Right atrium auricular region (tissue), 2 donors: ENCODE data around the gene QPRT. TPM values are rescaled to one million over a fixed set of nuclear protein-coding genes. Genes with fewer than 3 reads are reported as not detected.

Experiments
- DNase-seq: peaks from one replicate; pipeline ENCODE4 v3.0.0-alpha.2; 2019; ENCODE audit warnings: low spot score
- H3K27ac ChIP-seq, 2 donors: fragments of 200-600 bp; sonication (generic); 1 replicate in 1 of 2; 2 replicates in 1 of 2; pipeline ENCODE4 v1.5.1; 2016 to 2019
- H3K27me3 ChIP-seq, 2 donors: fragments of 200-600 bp; sonication (generic); one replicate each; pipeline versions ENCODE4 v1.5.1 to v1.6.0; 2017 to 2019
- H3K36me3 ChIP-seq: fragments of 200-600 bp; sonication (generic); one replicate; pipeline ENCODE4 v1.5.1; 2016
- H3K4me1 ChIP-seq, 2 donors: fragments of 200-600 bp; sonication (generic); one replicate each; pipeline versions ENCODE4 v1.5.1 to v1.6.0; 2017 to 2019
- H3K4me3 ChIP-seq, 2 donors: fragments of 200-600 bp; sonication (generic); 1 replicate in 1 of 2; 2 replicates in 1 of 2; pipeline ENCODE4 v1.5.1; 2017 to 2019; ENCODE audit warnings: mild to moderate bottlenecking in 1 of 2, moderate library complexity in 1 of 2
- H3K9me3 ChIP-seq, 2 donors: fragments of 200-600 bp; sonication (generic); one replicate each; pipeline ENCODE4 v1.5.1; 2019
- CTCF ChIP-seq, 2 donors: fragments of 200-600 bp; sonication (generic); IDR thresholded peaks; one replicate each; pipeline ENCODE4 v1.5.1; 2019; ENCODE audit warnings: antibody characterized with exemption in 2 of 2
- total RNA-seq, 2 donors: library from RNA; depleted of rRNA; stranded (reverse); fragments of >200 nt; gene quantifications; one replicate each; pipeline ENCODE4 v1.1.0, GENCODE V29; 2016

QPRT gene
- total RNA-seq, 2 donors from 2014 or later, result 18.3 to 38.2 TPM

DNA sequence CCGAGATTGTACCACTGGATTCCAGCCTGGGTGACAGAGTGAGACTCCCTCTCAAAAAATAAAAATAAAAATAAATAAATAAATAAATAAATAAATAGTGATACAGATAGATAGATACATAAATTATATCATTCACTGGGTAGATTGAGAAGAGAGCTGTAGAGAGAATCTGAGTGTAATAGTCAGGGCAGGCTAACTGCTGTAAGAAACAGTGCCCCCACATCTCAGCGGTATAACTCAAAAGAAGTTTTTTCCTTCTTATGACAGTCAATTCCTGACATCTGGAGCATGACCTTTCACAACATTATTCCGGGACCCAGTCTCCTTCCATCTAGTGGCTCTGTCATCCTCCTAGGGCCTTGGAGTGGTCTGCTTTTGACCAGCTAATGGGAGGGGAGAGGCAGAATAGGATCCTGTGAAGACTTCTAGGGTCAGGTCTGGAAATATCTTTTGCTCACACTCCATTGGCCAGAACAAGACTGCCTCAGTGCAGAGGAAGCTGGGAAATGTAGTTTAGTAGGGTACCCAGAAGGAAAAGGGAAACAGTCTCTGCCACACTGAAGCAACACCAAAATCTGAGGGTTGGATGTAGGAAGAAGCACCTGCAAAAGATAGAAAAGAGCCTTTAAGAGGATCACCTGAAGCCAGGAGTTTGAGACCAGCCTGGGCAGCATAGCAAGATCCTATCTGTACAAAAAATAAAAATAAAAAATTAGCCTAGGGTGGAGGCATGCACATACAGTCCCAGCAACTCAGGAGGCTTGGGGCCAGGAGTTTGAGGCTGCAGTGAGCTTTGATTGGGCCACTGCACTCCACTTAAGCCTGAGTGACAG lies 3.0 kb upstream of the QPRT start:
- Histone ChIP-seq H3K4me3 (no peak overlapping the region), H3K4me1 (peaks cover 0 to 23% of the 10 kb centered on the region in 2 donors), H3K27me3 (no peaks in the 10 kb centered on the region), H3K9me3 (no peaks in the 10 kb centered on the region), H3K36me3 (no peaks in the 10 kb centered on the region), H3K27ac (no peak overlapping the region)
- no peak for DNase-seq
- TF ChIP-seq CTCF (IDR thresholded peaks at IDR 0.05), result no peak

- Histone ChIP-seq H3K9me3 (no peaks in the 10 kb centered on the region), H3K4me3 (no peak overlapping the region), H3K4me1 (peaks cover 0 to 23% of the 10 kb centered on the region in 2 donors), H3K27me3 (no peaks in the 10 kb centered on the region), H3K27ac (no peak overlapping the region), H3K36me3 (no peaks in the 10 kb centered on the region)
- DNase-seq, result no peak
- TF ChIP-seq CTCF (IDR thresholded peaks at IDR 0.05), result no peak
Measured at GRCh38 chr16:29676989-29677785, 1.8 kb upstream of the QPRT start.

DNA sequence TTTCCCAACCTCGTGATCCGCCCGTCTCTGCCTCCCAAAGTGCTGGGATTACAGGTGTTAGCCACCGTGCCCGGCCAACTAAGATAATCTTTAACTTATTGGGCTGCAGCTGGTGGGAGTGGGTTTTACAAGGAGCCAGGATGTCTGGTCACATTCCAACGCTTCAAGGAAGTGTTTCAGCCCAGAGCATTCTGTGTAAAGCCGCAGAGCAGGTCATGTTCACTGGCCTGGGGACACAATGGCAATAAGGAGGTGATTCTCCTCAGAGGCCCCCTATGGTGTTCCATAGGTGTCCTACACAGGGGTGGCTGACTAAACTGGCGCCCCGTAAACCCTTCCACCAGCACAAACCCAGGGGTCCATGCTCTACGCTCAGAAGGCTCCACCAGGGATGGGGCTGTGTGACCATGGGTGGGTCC lies 1.2 kb downstream of the QPRT start:
- Histone ChIP-seq H3K4me3 (peak overlapping the region in 1 of 2 donors; percentile 49), H3K27ac (no peak overlapping the region), H3K4me1 (peaks cover 0 to 16% of the 10 kb centered on the region in 2 donors), H3K36me3 (no peaks in the 10 kb centered on the region), H3K9me3 (no peaks in the 10 kb centered on the region), H3K27me3 (no peaks in the 10 kb centered on the region)
- TF ChIP-seq CTCF (IDR thresholded peaks at IDR 0.05), result no peak
- no peak for DNase-seq

GRCh38 chr16:29683543-29684090 lies 4.6 kb downstream of the QPRT start:
- H3K27me3 ChIP-seq, result no peaks in the 10 kb centered on the region
- H3K4me3 ChIP-seq, result no peak overlapping the region
- no peaks in the 10 kb centered on the region for H3K9me3 ChIP-seq
- TF ChIP-seq CTCF (IDR thresholded peaks at IDR 0.05), result no peak
- H3K4me1 ChIP-seq, result peaks cover 0 to 16% of the 10 kb centered on the region in 2 donors
- DNase-seq, result no peak
- H3K27ac ChIP-seq, result no peak overlapping the region
- no peaks in the 10 kb centered on the region for H3K36me3 ChIP-seq

DNA sequence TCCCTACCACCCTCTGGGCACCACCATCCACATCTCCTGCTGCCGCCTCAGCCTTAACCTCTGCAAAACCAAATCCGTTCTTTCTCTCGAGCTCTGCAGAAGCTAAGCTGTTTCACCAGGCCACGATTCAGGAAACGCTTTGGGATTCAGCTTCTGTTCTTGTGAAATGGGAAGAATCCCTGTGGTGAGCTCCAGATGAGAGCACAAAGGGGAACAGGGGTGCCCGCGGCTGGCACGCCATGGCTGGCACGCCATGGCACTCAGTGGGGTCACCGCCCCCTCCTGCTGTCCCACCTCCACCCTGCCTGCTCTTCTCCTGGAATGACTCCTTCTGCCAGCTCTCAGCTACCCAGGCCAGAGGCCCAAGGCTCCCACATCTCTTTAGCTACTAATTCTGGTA lies 5.7 kb downstream of the QPRT start:
- H3K27me3 ChIP-seq, result no peaks in the 10 kb centered on the region
- no peaks in the 10 kb centered on the region for H3K36me3 ChIP-seq
- H3K9me3 ChIP-seq, result no peaks in the 10 kb centered on the region
- DNase-seq, result no peak
- no peak for TF ChIP-seq CTCF (IDR thresholded peaks at IDR 0.05)
- no peak overlapping the region for H3K27ac ChIP-seq
- peaks cover 0 to 5% of the 10 kb centered on the region in 2 donors for H3K4me1 ChIP-seq
- no peak overlapping the region for H3K4me3 ChIP-seq
